ENCODE data around the gene ZNF512. TPM values are rescaled to one million over a fixed set of nuclear protein-coding genes. Genes with fewer than 3 reads are reported as not detected.
A peak's percentile ranks its signal among the peaks of the same experiment; 100 is the strongest.

The ZNF512 gene
- total and polyA plus RNA-seq, 2 of the 13 experiments (the other 11 are each of a cell fraction or from before 2014, with no cell fraction given) = 29.8 to 31.0 TPM

DNA sequence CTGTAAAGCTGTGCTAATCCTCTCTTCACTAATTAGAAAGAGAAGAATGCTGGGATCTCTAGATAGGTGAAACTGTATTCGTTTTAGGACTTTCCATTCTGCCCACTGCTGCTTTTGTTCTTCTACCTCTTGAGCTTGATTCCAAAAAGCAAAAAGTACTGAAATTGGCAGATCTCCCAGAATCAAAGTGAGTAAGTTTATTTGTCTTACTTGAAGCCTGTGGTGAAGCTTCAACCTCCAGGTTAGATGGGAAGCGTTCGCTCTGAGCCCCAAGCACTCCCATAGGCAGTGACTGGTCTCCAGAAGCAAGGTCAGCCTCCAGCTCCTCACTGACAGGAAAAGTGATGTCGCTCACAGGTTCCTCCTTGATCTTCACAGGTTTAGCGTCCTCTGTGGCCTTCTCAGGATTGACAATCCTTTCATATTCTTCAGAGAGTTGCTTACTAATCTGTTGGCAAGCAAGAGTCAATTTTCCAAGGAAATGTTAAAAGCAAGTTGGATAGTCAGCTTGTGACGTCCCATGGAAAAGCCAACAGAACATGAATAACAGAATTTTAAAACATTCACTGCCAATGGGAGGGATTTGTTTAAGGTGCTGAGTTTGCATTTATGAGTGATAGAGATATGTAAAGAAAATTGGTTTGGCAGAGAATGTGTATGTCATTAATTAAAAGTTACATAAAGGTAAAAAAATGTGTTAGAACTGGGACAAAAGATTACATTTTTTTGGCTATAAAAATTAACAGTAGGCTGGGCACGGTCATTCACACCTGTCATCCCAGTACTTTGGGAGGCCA lies 72.5 kb downstream of the ZNF512 start (continued):
- TF ChIP-seq MXI1 (IDR thresholded peaks at IDR 0.05; ENCODE audit: borderline replicate concordance, low read depth, low read length) (no peak), JUND (CRISPR knock-in tag; IDR thresholded peaks at IDR 0.05) (no peak), MAFF (IDR thresholded peaks at IDR 0.05; ENCODE audit: low read depth, low read length) (peak; percentile 84), SATB2 (CRISPR knock-in tag; IDR thresholded peaks at IDR 0.05) (no peak), MBD4 (IDR thresholded peaks at IDR 0.05; ENCODE audit: borderline replicate concordance, low read length) (no peak), REST (IDR thresholded peaks at IDR 0.05; ENCODE audit: borderline replicate concordance in 1 of 2, low read depth in 1 of 2, low read length in 2 of 2) (no peak), FOXJ3 (CRISPR knock-in tag; IDR thresholded peaks at IDR 0.05; ENCODE audit: borderline replicate concordance) (no peak), ZNF33A (CRISPR knock-in tag; IDR thresholded peaks at IDR 0.05; ENCODE audit: borderline replicate concordance) (no peak)
- TF ChIP-seq, protein P1, sequence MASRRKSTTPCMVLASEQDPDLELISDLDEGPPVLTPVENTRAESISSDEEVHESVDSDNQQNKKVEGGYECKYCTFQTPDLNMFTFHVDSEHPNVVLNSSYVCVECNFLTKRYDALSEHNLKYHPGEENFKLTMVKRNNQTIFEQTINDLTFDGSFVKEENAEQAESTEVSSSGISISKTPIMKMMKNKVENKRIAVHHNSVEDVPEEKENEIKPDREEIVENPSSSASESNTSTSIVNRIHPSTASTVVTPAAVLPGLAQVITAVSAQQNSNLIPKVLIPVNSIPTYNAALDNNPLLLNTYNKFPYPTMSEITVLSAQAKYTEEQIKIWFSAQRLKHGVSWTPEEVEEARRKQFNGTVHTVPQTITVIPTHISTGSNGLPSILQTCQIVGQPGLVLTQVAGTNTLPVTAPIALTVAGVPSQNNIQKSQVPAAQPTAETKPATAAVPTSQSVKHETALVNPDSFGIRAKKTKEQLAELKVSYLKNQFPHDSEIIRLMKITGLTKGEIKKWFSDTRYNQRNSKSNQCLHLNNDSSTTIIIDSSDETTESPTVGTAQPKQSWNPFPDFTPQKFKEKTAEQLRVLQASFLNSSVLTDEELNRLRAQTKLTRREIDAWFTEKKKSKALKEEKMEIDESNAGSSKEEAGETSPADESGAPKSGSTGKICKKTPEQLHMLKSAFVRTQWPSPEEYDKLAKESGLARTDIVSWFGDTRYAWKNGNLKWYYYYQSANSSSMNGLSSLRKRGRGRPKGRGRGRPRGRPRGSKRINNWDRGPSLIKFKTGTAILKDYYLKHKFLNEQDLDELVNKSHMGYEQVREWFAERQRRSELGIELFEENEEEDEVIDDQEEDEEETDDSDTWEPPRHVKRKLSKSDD (CRISPR knock-in tag; IDR thresholded peaks at IDR 0.05; ENCODE audit: low read depth) = no peak
